Erythroblast (primary cell): Measurements from ENCODE around the gene APOBEC3B.
"Not testable (repeated sequence)": the region's sequence is repeated elsewhere in the genome, so short reads cannot be mapped to it uniquely, and the experiment has no call there.

Source experiments
- GATA1 ChIP-seq: IDR thresholded peaks from 2 replicates; pipeline ENCODE4 v1.6.1; 2011; ENCODE audit warnings: low read depth, mild to moderate bottlenecking, control low read depth, low read length, moderate library complexity
- POLR2A ChIP-seq: IDR thresholded peaks from 2 replicates; pipeline ENCODE4 v1.6.1; 2011; ENCODE audit warnings: mild to moderate bottlenecking, low read length

GRCh38 chr22:39013561-39013941 is 31.4 kb downstream of the APOBEC3B start:
- not testable (repeated sequence) for TF ChIP-seq POLR2A, GATA1
